OCI-LY7 (cell line): ENCODE results near the gene SIK3. TPM values are rescaled to one million over a fixed set of nuclear protein-coding genes. Genes with fewer than 3 reads are reported as not detected.

Experiments used
- BruUV-seq: library from RNA; stranded (reverse); fragments of 400-500 nt; replicated peaks from 2 replicates; lab custom pipeline; 2021; lab: Mats Ljungman, UMichigan
- CTCF ChIA-PET: fragments of 300-600 bp; sonication (Branson Sonifier 250); formaldehyde crosslinking; loops from one replicate; lab custom pipeline; 2022; ENCODE audit warnings: antibody characterized with exemption; ENCODE audit not compliant: unreplicated experiment; lab: Charles Lee
- POLR2A ChIA-PET: fragments of 300-600 bp; sonication (Branson Sonifier 250); formaldehyde crosslinking; loops from one replicate; lab custom pipeline; 2022; ENCODE audit warnings: antibody characterized with exemption; lab: Charles Lee
- DNase-seq: peaks from one replicate; pipeline ENCODE4 v3.0.0-alpha.2; 2015; ENCODE audit warnings: low spot score
- H2AFZ ChIP-seq: fragments of 200-600 bp; sonication (generic), shearing (Covaris generic); 2 replicates; pipeline ENCODE4 v1.6.1; 2014; ENCODE audit warnings: mild to moderate bottlenecking, antibody characterized with exemption, low read length, moderate library complexity
- H3K27ac ChIP-seq: fragments of 200-600 bp; sonication (generic); 2 replicates; pipeline ENCODE4 v1.5.1; 2014; ENCODE audit warnings: mixed run types, low read depth, mild to moderate bottlenecking, moderate library complexity, low read length, inconsistent platforms; ENCODE audit not compliant: poor library complexity, severe bottlenecking
- H3K36me3 ChIP-seq: fragments of 200-600 bp; sonication (generic); 2 replicates; pipeline ENCODE4 v1.6.1; 2014; ENCODE audit warnings: mild to moderate bottlenecking, antibody characterized with exemption, low read length, moderate library complexity, mixed read lengths; ENCODE audit not compliant: insufficient read depth
- H3K4me1 ChIP-seq: fragments of 200-600 bp; sonication (generic); 2 replicates; pipeline ENCODE4 v1.5.1; 2014; ENCODE audit warnings: mild to moderate bottlenecking, low read length; ENCODE audit not compliant: insufficient read depth, poor library complexity, severe bottlenecking
- H3K4me2 ChIP-seq: fragments of 200-600 bp; sonication (generic); 2 replicates; pipeline ENCODE4 v1.6.1; 2014; ENCODE audit warnings: mild to moderate bottlenecking, low read length
- H3K4me3 ChIP-seq: fragments of 200-600 bp; sonication (generic); 2 replicates; pipeline ENCODE4 v1.5.1; 2014; ENCODE audit warnings: mild to moderate bottlenecking, low read depth, low read length; ENCODE audit not compliant: poor library complexity, severe bottlenecking
- H3K79me2 ChIP-seq: fragments of 200-600 bp; sonication (generic); 2 replicates; pipeline ENCODE4 v1.6.1; 2016; ENCODE audit warnings: low read depth, mild to moderate bottlenecking, low read length, moderate library complexity, mixed read lengths; ENCODE audit not compliant: insufficient read depth
- H3K9me2 ChIP-seq: fragments of 200-600 bp; sonication (generic); 2 replicates; pipeline ENCODE4 v1.6.1; 2016; ENCODE audit warnings: mild to moderate bottlenecking, low read length, mixed read lengths; ENCODE audit not compliant: insufficient read depth
- H3K9me3 ChIP-seq: fragments of 200-600 bp; sonication (generic); 2 replicates; pipeline ENCODE4 v1.6.1; 2014; ENCODE audit warnings: mild to moderate bottlenecking, mixed run types, low read length, mixed read lengths
- H4K20me1 ChIP-seq: fragments of 200-600 bp; sonication (generic); 2 replicates; pipeline ENCODE4 v1.6.1; 2014; ENCODE audit warnings: mild to moderate bottlenecking, antibody characterized with exemption, low read length, moderate library complexity, mixed read lengths; ENCODE audit not compliant: insufficient read depth
- CTCF ChIP-seq: fragments of 200-600 bp; sonication (generic); conservative IDR thresholded peaks from 2 replicates; pipeline ENCODE4 v1.5.1; 2014; ENCODE audit warnings: mild to moderate bottlenecking, antibody characterized with exemption, low read length, moderate library complexity, mixed read lengths
- EZH2phosphoT487 ChIP-seq: fragments of 200-600 bp; sonication (generic); IDR thresholded peaks from 2 replicates; pipeline ENCODE4 v1.6.1; 2018; ENCODE audit warnings: low read depth, borderline replicate concordance, mild to moderate bottlenecking, mixed run types, antibody characterized with exemption, low read length, moderate library complexity, mixed read lengths
- intact Hi-C: fragments of 100-400 bp; cut with micrococcal nuclease; formaldehyde crosslinking; loops from one replicate; pipeline ENCODE4 v1.10.0; 2022; ENCODE audit not compliant: unreplicated experiment
- total RNA-seq, 2 experiments: library from RNA; depleted of rRNA in 1 of 2; stranded (reverse); fragments of >200 nt in 1 of 2; shearing (Covaris generic) in 1 of 2; gene quantifications; 2 replicates each; pipeline ENCODE4 v1.2.3, GENCODE V29; 2014 to 2022

The SIK3 gene
- total RNA-seq, 2 experiments from 2014 or later: 29.3 to 72.9 TPM

GRCh38 chr11:117128289-117128688 lies 30.1 kb upstream of the SIK3 start:
- ChIA-PET CTCF (no interaction called here), POLR2A (no interaction called here)

GRCh38 chr11:117127171-117127901 lies 29.1 kb upstream of the SIK3 start:
- Histone ChIP-seq H3K4me2 (no peak overlapping the region), H3K36me3 (no peaks in the 10 kb centered on the region), H3K9me2 (no peaks in the 10 kb centered on the region), H3K4me3 (no peak overlapping the region), H3K27ac (no peak overlapping the region), H3K9me3 (no peaks in the 10 kb centered on the region), H3K4me1 (no peaks in the 10 kb centered on the region), H4K20me1 (no peaks in the 10 kb centered on the region), H2AFZ (no peak overlapping the region), H3K79me2 (no peaks in the 10 kb centered on the region)
- ChIA-PET POLR2A (interaction anchor here (0.7 kb wide), 1 partner anchor 287 kb away, joined by 3 read pairs; no protein-coding TSS in a partner anchor), CTCF (interaction anchor here (0.6 kb wide), 1 partner anchor 21 kb away, joined by 3 read pairs; no protein-coding TSS in a partner anchor)
- DNase-seq: no peak
- TF ChIP-seq EZH2phosphoT487: no peak
- TF ChIP-seq CTCF: no peak
- intact Hi-C loops: loop anchor here (5.0 kb wide), 1 partner anchor 335 kb away; the partner anchor contains the start of gene APOA5
- no TSS peak for BruUV-seq

More at GRCh38 chr11:117128289-117128688, 30.1 kb upstream of the SIK3 start:
- Histone ChIP-seq H3K4me1 (no peaks in the 10 kb centered on the region), H4K20me1 (no peaks in the 10 kb centered on the region), H3K4me3 (no peak overlapping the region), H3K79me2 (no peaks in the 10 kb centered on the region), H3K9me2 (no peaks in the 10 kb centered on the region), H2AFZ (no peak overlapping the region), H3K27ac (no peak overlapping the region), H3K36me3 (no peaks in the 10 kb centered on the region), H3K4me2 (no peak overlapping the region), H3K9me3 (no peaks in the 10 kb centered on the region)
- TF ChIP-seq EZH2phosphoT487: no peak
- no peak for TF ChIP-seq CTCF
- no peak for DNase-seq
- no TSS peak for BruUV-seq
- intact Hi-C loops: loop anchor here (5.0 kb wide), 1 partner anchor 336 kb away; the partner anchor contains the start of gene APOA5
